Endothelial cell of umbilical vein (primary cell): ENCODE data around the gene IPP.

Experiments
- EZH2 ChIP-seq: IDR thresholded peaks from 2 replicates; pipeline ENCODE4 v1.6.1; 2012; ENCODE audit warnings: borderline replicate concordance, low read depth, mild to moderate bottlenecking, moderate library complexity, low read length, inconsistent platforms; ENCODE audit not compliant: severe bottlenecking
- JUN ChIP-seq: IDR thresholded peaks from 2 replicates; pipeline ENCODE4 v1.6.1; 2011; ENCODE audit warnings: borderline replicate concordance, low read depth; ENCODE audit not compliant: insufficient read length, insufficient read depth
- POLR2A ChIP-seq: IDR thresholded peaks from 2 replicates; pipeline ENCODE4 v1.6.1; 2012; ENCODE audit warnings: low read depth, mild to moderate bottlenecking, control low read depth, low read length
- POLR2AphosphoS5 ChIP-seq: IDR thresholded peaks from 2 replicates; pipeline ENCODE4 v1.6.1; 2012; ENCODE audit warnings: low read depth, mild to moderate bottlenecking, control low read depth, low read length, moderate library complexity; ENCODE audit not compliant: insufficient read depth
- TF ChIP-seq, protein P1 (sequence below), 2 donors: IDR thresholded peaks; 1 replicate in 1 of 2; 2 replicates in 1 of 2; pipeline ENCODE4 v1.5.1; 2011; ENCODE audit warnings: low read length in 2 of 2, mild to moderate bottlenecking in 2 of 2, moderate library complexity in 2 of 2, control low read depth in 1 of 2, inconsistent platforms in 1 of 2, low read depth in 1 of 2; ENCODE audit not compliant: insufficient read depth in 1 of 2; ENCODE audit errors: extremely low read depth in 1 of 2

DNA sequence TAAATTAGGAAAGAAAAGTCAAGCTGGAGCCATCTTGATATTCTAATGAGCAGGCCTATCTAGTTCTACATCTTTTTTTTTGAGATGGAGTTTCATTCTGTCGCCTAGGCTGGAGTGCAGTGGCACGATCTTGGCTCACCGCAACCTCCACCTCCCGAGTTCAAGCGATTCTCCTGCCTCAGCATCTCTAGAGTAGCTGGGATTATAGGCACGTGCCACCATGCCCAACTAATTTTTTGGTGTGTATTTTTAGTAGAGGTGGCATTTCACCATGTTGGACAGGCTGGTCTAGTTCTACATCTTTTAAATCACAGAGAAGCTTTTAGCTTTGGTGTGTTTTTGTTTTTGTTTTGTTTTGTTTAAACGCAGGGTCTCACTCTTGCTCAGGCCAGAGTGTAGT lies 55.6 kb downstream of the IPP start:
- TF ChIP-seq, protein P1, sequence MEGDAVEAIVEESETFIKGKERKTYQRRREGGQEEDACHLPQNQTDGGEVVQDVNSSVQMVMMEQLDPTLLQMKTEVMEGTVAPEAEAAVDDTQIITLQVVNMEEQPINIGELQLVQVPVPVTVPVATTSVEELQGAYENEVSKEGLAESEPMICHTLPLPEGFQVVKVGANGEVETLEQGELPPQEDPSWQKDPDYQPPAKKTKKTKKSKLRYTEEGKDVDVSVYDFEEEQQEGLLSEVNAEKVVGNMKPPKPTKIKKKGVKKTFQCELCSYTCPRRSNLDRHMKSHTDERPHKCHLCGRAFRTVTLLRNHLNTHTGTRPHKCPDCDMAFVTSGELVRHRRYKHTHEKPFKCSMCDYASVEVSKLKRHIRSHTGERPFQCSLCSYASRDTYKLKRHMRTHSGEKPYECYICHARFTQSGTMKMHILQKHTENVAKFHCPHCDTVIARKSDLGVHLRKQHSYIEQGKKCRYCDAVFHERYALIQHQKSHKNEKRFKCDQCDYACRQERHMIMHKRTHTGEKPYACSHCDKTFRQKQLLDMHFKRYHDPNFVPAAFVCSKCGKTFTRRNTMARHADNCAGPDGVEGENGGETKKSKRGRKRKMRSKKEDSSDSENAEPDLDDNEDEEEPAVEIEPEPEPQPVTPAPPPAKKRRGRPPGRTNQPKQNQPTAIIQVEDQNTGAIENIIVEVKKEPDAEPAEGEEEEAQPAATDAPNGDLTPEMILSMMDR (IDR thresholded peaks at IDR 0.05; ENCODE audit: extremely low read depth in 1 of 2, insufficient read depth in 1 of 2, low read depth in 1 of 2, low read length in 2 of 2) = no peak
- no peak for TF ChIP-seq POLR2AphosphoS5
- no peak for TF ChIP-seq POLR2A
- no peak for TF ChIP-seq EZH2
- TF ChIP-seq JUN = no peak
